Activated CD4-positive, alpha-beta memory T cell treated with anti-CD3 and anti-CD28 coated beads, Interleukin-2, amount 10 ng/mL, durations not matched to agents 7 days and 5 days (primary cell): ENCODE data around the gene SH3D19. TPM values are rescaled to one million over a fixed set of nuclear protein-coding genes. Genes with fewer than 3 reads are reported as not detected.

Experiments
- CTCF ChIA-PET: fragments of 350-600 bp; sonication (Branson Sonifier 250); formaldehyde crosslinking; loops from one replicate; lab custom pipeline; 2021; ENCODE audit warnings: antibody characterized with exemption, inconsistent platforms; lab: Charles Lee
- POLR2A ChIA-PET: fragments of 350-600 bp; sonication (Branson Sonifier 250); formaldehyde crosslinking; loops from one replicate; lab custom pipeline; 2021; ENCODE audit warnings: antibody characterized with exemption; lab: Charles Lee
- DNase-seq: peaks from one replicate; pipeline ENCODE4 v3.0.0-alpha.2; 2020
- H3K27ac Mint-ChIP-seq: one replicate; pipeline ENCODE4 v1.8.0; 2021; ENCODE audit warnings: mild to moderate bottlenecking, mixed read lengths
- H3K27me3 Mint-ChIP-seq: one replicate; pipeline ENCODE4 v1.8.0; 2021; ENCODE audit warnings: mixed read lengths
- H3K36me3 Mint-ChIP-seq: one replicate; pipeline ENCODE4 v1.8.0; 2021; ENCODE audit warnings: low read depth, mixed read lengths
- H3K4me1 Mint-ChIP-seq: one replicate; pipeline ENCODE4 v1.8.0; 2021; ENCODE audit warnings: mixed read lengths
- H3K4me3 Mint-ChIP-seq: one replicate; pipeline ENCODE4 v1.8.0; 2021; ENCODE audit warnings: mild to moderate bottlenecking, mixed read lengths
- H3K9me3 Mint-ChIP-seq: one replicate; pipeline ENCODE4 v1.8.0; 2021; ENCODE audit warnings: mixed read lengths
- total RNA-seq, 2 experiments: library from RNA; stranded (reverse); gene quantifications; one replicate each; pipeline ENCODE4 v1.2.3, GENCODE V29; 2021

Gene SH3D19, protein sequence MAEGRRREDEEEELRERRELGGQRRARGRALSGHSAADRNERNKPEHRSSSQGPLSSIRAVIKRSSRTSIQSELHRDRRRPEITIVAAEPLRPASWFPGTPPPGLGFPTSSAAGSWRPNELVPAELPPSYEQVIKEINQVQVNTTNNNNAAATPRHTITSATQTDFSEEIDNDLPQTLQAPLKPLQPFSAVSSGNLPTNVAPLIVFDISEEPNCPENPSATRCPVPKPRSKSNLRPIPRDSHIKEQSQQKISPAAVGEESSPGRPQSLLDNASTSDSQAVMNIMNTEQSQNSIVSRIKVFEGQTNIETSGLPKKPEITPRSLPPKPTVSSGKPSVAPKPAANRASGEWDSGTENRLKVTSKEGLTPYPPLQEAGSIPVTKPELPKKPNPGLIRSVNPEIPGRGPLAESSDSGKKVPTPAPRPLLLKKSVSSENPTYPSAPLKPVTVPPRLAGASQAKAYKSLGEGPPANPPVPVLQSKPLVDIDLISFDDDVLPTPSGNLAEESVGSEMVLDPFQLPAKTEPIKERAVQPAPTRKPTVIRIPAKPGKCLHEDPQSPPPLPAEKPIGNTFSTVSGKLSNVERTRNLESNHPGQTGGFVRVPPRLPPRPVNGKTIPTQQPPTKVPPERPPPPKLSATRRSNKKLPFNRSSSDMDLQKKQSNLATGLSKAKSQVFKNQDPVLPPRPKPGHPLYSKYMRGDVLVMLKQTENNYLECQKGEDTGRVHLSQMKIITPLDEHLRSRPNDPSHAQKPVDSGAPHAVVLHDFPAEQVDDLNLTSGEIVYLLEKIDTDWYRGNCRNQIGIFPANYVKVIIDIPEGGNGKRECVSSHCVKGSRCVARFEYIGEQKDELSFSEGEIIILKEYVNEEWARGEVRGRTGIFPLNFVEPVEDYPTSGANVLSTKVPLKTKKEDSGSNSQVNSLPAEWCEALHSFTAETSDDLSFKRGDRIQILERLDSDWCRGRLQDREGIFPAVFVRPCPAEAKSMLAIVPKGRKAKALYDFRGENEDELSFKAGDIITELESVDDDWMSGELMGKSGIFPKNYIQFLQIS
- not detected for total RNA-seq

DNA sequence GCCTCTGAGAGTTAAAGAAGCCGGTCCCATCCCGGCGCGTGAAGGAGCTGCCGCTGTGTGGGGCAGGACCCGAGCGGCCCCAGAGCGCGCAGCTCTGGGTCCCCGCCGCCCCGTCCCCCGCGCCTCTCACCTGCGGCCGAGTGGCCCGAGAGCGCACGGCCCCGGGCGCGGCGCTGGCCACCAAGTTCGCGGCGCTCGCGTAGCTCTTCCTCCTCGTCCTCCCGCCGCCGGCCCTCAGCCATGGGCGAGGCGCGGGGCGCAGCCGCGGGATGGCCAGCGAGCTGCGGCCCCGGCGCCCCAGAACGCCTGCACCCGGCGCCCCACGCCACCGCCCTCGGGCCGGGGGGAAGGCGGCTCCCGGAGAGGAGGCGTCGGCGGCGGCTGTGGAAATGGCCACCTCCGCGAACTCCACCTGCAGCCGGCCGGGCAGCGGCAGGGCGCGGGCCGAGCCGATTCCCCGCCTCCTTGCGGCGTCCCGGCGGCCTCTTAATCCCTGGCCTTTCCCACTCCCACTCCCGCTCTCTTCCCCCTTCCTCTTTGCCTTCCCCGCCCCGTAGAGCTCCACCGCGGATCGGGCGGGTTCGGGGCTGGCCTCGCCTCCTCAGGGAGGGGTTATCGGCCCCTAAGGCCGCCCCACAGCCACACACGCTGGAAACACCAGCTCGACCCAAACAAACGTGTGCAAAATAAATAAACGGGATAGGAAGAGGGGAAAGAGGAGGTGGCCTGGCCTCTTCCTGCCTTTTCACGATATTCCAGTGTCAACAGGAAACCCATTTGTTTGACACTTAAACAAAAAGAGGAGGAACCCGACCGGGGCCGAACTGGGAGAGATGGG, at the start of gene SH3D19:
SH3D19 (minus strand) TSS at position 495 of the 838 bp plus-strand sequence; CDS start at position 242, 253 bp downstream.
- Mint-ChIP-seq H3K9me3 (no peaks in the 10 kb centered on the region), H3K4me1 (peaks cover 9% of the 10 kb centered on the region), H3K36me3 (no peaks in the 10 kb centered on the region), H3K27me3 (peaks cover 56% of the 10 kb centered on the region), H3K27ac (no peak within 1 kb of the TSS), H3K4me3 (peak within 1 kb of the TSS; percentile 55)
- ChIA-PET POLR2A (no interaction called here), CTCF (no interaction called here)
- DNase-seq: no peak

DNA sequence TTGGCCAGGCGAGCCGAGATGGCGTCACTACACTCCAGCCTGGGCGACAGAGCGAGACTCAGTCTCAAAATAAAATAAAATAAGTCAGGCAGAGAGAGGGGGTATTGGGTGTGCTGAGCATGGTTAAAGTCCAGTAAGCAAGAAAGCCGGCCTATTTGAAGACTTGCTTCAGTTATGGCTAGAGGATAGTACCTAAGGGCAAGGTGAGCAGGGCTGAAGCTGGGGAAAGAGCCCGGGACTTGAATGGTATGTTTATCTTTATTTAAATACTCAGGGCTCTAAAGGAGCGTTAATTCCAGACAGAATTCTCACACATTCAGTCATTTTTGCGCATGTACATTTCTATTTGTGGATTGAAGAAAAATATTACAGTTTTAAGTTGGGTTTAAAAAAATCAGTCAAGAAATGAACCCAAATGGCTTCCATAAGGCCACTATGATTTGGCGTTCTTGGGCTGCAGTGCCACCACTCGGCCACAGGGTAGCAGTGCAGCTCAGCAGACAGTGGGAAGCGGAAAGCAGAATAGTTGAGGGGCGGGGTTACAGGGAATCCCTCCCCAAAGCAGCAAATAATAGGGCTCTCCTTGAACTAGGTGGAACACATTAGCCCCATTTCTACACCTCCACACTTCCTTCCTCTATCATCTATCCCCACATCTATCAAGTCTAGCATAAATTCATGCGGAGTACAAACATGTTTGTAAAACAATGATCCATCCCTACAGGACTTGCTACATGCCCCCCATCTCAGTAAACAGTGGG, 37.2 kb upstream of the SH3D19 start:
- ChIA-PET CTCF (interaction anchor here (0.6 to 1.8 kb wide), 3 partner anchors 241 to 938 kb away, joined by 3 to 6 read pairs (median 5); no protein-coding TSS in a partner anchor), POLR2A (no interaction called here)
- Mint-ChIP-seq H3K27me3 (peaks cover 13% of the 10 kb centered on the region), H3K27ac (no peak overlapping the region), H3K4me3 (no peak overlapping the region), H3K4me1 (no peaks in the 10 kb centered on the region), H3K9me3 (no peaks in the 10 kb centered on the region), H3K36me3 (no peaks in the 10 kb centered on the region)
- peak; percentile 81 for DNase-seq

DNA sequence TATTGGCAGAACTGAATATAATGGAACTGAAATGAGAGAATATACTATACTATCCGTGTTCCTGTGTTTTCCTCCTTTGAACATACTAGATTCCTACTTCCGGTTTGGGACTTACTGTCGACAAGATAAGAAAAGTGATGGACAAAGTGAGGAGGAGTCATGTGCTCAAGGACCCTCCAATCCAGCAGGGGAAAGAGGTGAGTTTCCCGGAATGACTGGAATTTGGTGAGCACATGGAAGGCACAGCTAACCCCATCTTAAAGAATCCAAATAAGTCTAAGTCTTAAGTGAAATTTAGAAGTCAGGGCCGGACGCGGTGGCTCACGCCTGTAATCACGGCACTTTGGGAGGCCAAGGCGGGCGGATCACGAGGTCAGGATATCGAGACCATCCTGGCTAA, 36.6 kb upstream of the SH3D19 start:
- DNase-seq: no peak
- no peaks in the 10 kb centered on the region for H3K36me3 Mint-ChIP-seq
- no peak overlapping the region for H3K27ac Mint-ChIP-seq
- peaks cover 13% of the 10 kb centered on the region for H3K27me3 Mint-ChIP-seq
- H3K9me3 Mint-ChIP-seq: no peaks in the 10 kb centered on the region
- no peak overlapping the region for H3K4me3 Mint-ChIP-seq
- CTCF ChIA-PET: interaction anchor here (1.8 kb wide), 1 partner anchor 241 kb away, joined by 5 read pairs; no protein-coding TSS in a partner anchor
- no peaks in the 10 kb centered on the region for H3K4me1 Mint-ChIP-seq
- POLR2A ChIA-PET: no interaction called here

DNA sequence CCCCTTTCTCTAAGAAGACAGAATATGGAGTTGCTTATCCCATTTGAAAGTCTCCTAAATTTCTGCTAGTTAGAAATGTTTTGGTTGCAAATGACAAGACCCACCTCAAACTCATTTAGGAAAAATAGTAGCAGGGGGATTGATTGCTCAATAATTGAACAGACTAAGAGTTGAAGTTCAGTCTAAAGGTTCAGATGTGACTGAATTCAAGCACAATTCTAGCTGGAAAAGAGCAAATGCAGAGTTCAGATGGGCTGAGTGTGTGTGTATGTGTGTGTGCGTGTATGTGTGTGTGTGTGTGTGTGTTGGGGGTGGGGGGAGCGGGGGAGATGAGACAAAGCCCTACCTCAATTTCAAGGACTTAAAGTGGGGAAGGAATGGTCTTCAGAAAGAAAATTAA, 35.7 kb upstream of the SH3D19 start:
- CTCF ChIA-PET: no interaction called here

DNA sequence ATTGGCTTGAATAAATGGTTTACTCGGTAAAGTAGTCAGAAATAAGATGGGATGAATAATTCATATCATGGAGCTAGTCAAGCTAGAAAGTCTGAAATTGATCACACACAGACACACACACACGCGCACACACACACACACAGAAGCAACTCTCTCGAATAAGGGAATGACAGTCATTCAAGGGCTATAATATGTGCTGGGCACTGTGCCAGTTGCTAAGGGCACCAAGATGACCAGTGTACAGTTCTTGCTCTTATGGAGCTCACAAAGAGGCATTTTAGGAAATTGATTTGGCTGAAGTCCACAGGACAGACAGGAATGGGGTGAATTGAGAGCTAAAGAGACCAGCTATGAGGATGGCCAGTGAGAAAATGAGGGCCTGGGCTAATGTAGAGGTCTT, 34.2 kb upstream of the SH3D19 start:
- POLR2A ChIA-PET: no interaction called here
- H3K4me1 Mint-ChIP-seq: no peaks in the 10 kb centered on the region
- no peaks in the 10 kb centered on the region for H3K9me3 Mint-ChIP-seq
- H3K27ac Mint-ChIP-seq: no peak overlapping the region
- H3K27me3 Mint-ChIP-seq: peaks cover 20% of the 10 kb centered on the region
- DNase-seq: no peak
- no peaks in the 10 kb centered on the region for H3K36me3 Mint-ChIP-seq
- no peak overlapping the region for H3K4me3 Mint-ChIP-seq
- CTCF ChIA-PET: interaction anchor here (0.8 to 1.1 kb wide), 2 partner anchors 13 to 245 kb away, joined by 3 read pairs; no protein-coding TSS in a partner anchor

More for the DNA sequence above, 35.7 kb upstream of the SH3D19 start:
- DNase-seq: no peak
- no peaks in the 10 kb centered on the region for H3K36me3 Mint-ChIP-seq
- H3K27ac Mint-ChIP-seq: no peak overlapping the region
- POLR2A ChIA-PET: no interaction called here
- no peak overlapping the region for H3K4me3 Mint-ChIP-seq
- peaks cover 13% of the 10 kb centered on the region for H3K27me3 Mint-ChIP-seq
- no peaks in the 10 kb centered on the region for H3K9me3 Mint-ChIP-seq
- no peaks in the 10 kb centered on the region for H3K4me1 Mint-ChIP-seq

DNA sequence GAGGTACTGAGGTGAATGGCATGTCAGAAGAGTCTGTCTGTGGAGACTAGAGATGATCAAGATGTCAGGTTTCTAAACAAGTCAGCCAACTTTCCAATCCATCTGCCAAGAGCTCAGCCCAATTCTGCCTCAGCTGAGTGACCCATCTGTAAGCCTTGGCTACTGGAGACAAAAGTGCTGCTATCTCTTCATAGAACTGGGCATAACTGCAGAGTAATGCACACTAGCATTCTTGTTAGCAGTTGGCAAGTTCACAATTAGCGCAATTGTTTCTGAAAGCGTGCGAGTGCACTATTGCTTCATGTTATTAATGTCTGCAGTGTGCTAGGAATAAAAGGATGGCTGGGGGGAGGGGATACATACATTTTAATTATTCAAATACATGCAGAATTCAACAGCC, 32.9 kb upstream of the SH3D19 start:
- H3K27me3 Mint-ChIP-seq: peaks cover 20% of the 10 kb centered on the region
- no peak for DNase-seq
- CTCF ChIA-PET: no interaction called here
- no peaks in the 10 kb centered on the region for H3K4me1 Mint-ChIP-seq
- POLR2A ChIA-PET: no interaction called here
- no peak overlapping the region for H3K4me3 Mint-ChIP-seq
- no peaks in the 10 kb centered on the region for H3K9me3 Mint-ChIP-seq
- no peak overlapping the region for H3K27ac Mint-ChIP-seq
- H3K36me3 Mint-ChIP-seq: no peaks in the 10 kb centered on the region

DNA sequence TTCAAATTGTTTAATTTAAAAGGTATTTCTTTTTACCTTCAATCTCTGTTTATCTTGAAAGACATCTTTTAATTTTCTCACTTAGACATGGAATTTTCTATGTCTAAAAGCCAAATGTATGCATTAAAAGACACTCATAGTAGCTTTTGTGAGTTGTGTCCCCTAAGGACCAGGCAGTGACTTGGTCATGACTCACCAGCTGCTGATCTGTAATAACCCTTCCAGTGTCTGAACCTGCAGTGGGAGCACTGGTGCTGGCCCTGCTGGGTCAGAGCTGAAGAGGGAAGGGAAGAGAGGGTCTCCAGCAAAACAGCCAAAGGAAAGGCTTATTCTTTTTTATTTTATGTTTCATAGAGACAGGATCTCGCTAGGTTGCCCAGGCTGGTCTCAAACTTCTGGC, 31.1 kb upstream of the SH3D19 start:
- Mint-ChIP-seq H3K27me3 (peaks cover 20% of the 10 kb centered on the region), H3K4me1 (no peaks in the 10 kb centered on the region), H3K36me3 (no peaks in the 10 kb centered on the region), H3K9me3 (no peaks in the 10 kb centered on the region), H3K4me3 (no peak overlapping the region), H3K27ac (no peak overlapping the region)
- POLR2A ChIA-PET: no interaction called here
- CTCF ChIA-PET: no interaction called here
- no peak for DNase-seq

DNA sequence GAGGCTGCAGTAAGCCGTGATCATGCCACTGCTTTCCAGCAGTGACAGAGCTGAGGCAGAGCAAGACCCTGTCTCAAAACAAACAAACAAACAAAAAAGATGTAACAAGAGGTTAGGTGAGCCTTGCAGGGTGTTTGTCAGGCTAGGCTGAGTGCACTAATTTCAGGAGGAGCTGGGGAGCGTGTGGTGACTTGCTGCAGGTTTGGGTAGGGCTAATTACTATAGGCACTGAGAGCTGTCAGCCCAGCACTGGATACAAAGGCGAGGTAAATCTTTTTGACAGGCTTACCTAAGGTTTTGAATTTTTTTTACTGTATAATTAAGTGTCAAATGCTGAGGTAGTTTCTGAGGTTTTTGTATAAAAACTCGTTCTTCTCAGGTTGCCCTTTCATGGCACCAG, 29.8 kb upstream of the SH3D19 start:
- no peak overlapping the region for H3K4me3 Mint-ChIP-seq
- CTCF ChIA-PET: no interaction called here
- POLR2A ChIA-PET: interaction anchor here (0.5 kb wide), 1 partner anchor 239 kb away, joined by 3 read pairs; no protein-coding TSS in a partner anchor

DNA sequence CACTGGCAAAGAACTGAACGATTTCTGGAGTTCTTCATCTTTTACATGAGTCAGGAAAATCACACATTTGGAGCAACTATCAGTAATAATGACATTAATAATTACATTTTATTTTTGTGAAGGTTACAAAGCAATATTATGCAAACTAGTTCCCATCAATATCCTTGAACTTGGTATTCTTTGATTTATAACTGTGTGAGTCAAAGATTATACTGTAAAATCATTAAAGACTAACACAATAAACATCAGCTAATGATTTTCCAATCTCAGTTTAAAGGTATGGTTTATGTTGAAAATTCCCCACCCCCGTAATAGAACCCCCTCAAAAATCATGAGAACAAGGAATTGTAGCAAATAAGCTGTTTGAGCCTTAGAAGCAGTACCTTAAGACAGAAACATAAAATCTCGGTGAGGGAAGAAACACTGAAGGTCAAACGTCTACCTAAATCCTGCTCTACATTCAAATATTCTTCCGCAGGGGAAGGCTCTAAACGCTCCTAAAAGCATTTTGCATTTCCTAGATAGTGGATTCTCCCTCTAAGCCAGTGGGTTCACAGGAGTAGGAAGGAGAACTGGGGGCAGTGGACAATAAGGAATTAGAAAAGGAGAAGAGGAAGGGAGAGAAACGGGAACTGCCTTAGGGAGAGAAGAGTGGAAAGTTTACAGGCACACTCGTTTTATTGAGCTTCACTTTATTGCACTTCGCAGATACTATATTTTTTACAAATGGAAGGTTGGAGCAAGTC, 22.3 kb upstream of the SH3D19 start:
- no peak overlapping the region for H3K27ac Mint-ChIP-seq
- no peaks in the 10 kb centered on the region for H3K9me3 Mint-ChIP-seq
- no peak for DNase-seq
- H3K27me3 Mint-ChIP-seq: peaks cover 13% of the 10 kb centered on the region
- H3K4me1 Mint-ChIP-seq: no peaks in the 10 kb centered on the region
- H3K4me3 Mint-ChIP-seq: no peak overlapping the region
- no peaks in the 10 kb centered on the region for H3K36me3 Mint-ChIP-seq
- CTCF ChIA-PET: interaction anchor here (1.3 kb wide), 1 partner anchor 12 kb away, joined by 3 read pairs; no protein-coding TSS in a partner anchor
- POLR2A ChIA-PET: no interaction called here

More for the DNA sequence above, 29.8 kb upstream of the SH3D19 start:
- DNase-seq: no peak
- H3K27me3 Mint-ChIP-seq: peaks cover 21% of the 10 kb centered on the region
- H3K4me1 Mint-ChIP-seq: no peaks in the 10 kb centered on the region
- no peaks in the 10 kb centered on the region for H3K9me3 Mint-ChIP-seq
- no peaks in the 10 kb centered on the region for H3K36me3 Mint-ChIP-seq
- H3K27ac Mint-ChIP-seq: no peak overlapping the region

DNA sequence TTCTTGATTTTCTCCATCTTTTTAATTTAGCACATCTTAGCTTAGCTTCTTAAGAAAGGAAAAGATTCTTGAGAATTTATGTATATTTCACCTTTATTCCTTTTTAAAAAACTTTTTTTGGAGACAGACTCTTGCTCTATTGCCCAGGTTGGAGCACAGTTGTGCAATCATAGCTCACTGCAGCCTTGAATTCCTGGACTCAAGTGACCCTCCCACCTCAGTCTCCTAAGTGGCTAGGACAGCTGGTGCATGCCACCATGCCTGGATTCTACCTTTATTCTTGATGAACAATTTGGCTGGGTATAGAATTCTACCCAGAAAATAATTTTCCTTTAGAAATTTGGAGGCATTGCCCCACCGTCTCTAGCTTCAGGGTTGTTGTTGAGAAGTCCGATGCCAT, 19.5 kb upstream of the SH3D19 start:
- CTCF ChIA-PET: no interaction called here
- Mint-ChIP-seq H3K27ac (no peak overlapping the region), H3K27me3 (peaks cover 11% of the 10 kb centered on the region), H3K9me3 (no peaks in the 10 kb centered on the region), H3K4me3 (no peak overlapping the region), H3K36me3 (no peaks in the 10 kb centered on the region), H3K4me1 (no peaks in the 10 kb centered on the region)
- no peak for DNase-seq
- POLR2A ChIA-PET: no interaction called here

DNA sequence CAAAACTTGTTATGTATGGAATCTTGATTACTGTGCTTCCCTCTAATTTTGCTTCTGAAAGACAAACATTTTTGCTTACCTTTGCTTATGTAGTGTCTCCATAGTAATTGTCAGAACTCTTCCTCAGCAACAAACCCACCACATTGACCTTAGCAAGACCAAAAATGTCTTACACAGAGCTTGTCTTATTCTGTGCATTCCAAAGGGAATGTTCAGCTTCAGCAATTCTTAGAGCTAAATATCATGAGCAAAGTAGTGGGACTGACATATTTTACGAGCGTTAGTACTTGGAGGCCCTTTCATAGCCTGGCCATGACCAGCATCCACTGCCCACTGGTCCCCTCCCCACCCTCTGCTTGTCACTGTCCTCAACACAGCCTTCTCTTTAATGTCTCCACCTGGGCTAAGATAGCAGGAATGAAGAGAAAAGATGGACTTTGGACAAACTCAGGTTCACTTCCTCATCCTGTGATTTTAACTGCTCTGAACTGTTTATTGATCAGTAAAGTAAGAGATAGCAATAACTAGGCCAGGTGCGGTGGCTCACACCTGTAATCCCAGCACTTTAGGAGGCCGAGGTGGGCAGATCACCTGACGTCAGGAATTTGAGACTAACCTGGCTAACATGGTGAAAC, 15.5 kb upstream of the SH3D19 start:
- Mint-ChIP-seq H3K4me3 (no peak overlapping the region), H3K9me3 (no peaks in the 10 kb centered on the region), H3K36me3 (no peaks in the 10 kb centered on the region), H3K27ac (no peak overlapping the region), H3K4me1 (no peaks in the 10 kb centered on the region), H3K27me3 (peaks cover 11% of the 10 kb centered on the region)
- POLR2A ChIA-PET: no interaction called here
- CTCF ChIA-PET: interaction anchor here (0.7 kb wide), 1 partner anchor 274 kb away, joined by 3 read pairs; no protein-coding TSS in a partner anchor
- DNase-seq: no peak
